GM23338 (cell line): ENCODE results near the gene BMP10. TPM values are rescaled to one million over a fixed set of nuclear protein-coding genes. Genes with fewer than 3 reads are reported as not detected.
A peak's percentile ranks its signal among the peaks of the same experiment; 100 is the strongest.

Experiments
- ATAC-seq: fragments of 200-7000 bp; cut with Tn5 transposase; 3 replicates; pipeline ENCODE4 v1.9.1; 2020
- DNase-seq: peaks from one replicate; pipeline ENCODE4 v3.0.0-alpha.2; 2015; ENCODE audit warnings: low spot score
- H2AFZ ChIP-seq: fragments of 200-600 bp; sonication (generic); 2 replicates; pipeline ENCODE4 v1.8.0; 2016; ENCODE audit warnings: antibody characterized with exemption, mild to moderate bottlenecking, moderate library complexity
- H3F3A ChIP-seq: fragments of 200-600 bp; sonication (generic); replicated peaks from 2 replicates; pipeline ENCODE4 v1.8.0; 2017; ENCODE audit warnings: antibody characterized with exemption, mixed run types, low read depth
- H3K27ac ChIP-seq: fragments of 200-600 bp; sonication (generic); 2 replicates; pipeline ENCODE4 v1.6.1; 2016; ENCODE audit warnings: low read depth
- H3K27me3 ChIP-seq: fragments of 200-600 bp; sonication (generic); 2 replicates; pipeline ENCODE4 v1.8.0; 2016; ENCODE audit warnings: mild to moderate bottlenecking, mixed run types, moderate library complexity; ENCODE audit not compliant: insufficient read depth
- H3K36me3 ChIP-seq: fragments of 200-600 bp; sonication (generic); 2 replicates; pipeline ENCODE4 v1.8.0; 2016; ENCODE audit warnings: mild to moderate bottlenecking; ENCODE audit not compliant: insufficient read depth
- H3K4me1 ChIP-seq: fragments of 200-600 bp; sonication (generic); 2 replicates; pipeline ENCODE4 v1.8.0; 2016; ENCODE audit warnings: mild to moderate bottlenecking, moderate library complexity; ENCODE audit not compliant: insufficient read depth
- H3K4me2 ChIP-seq: fragments of 200-600 bp; sonication (generic); 2 replicates; pipeline ENCODE4 v1.7.1; 2017; ENCODE audit warnings: mixed run types
- H3K4me3 ChIP-seq: fragments of 200-600 bp; sonication (generic); 2 replicates; pipeline ENCODE4 v1.6.1; 2016; ENCODE audit warnings: mixed run types
- H3K79me2 ChIP-seq: fragments of 200-600 bp; sonication (generic); replicated peaks from 2 replicates; pipeline ENCODE4 v1.8.0; 2017; ENCODE audit warnings: mild to moderate bottlenecking; ENCODE audit not compliant: insufficient read depth
- H3K9me2 ChIP-seq: fragments of 200-600 bp; sonication (generic); 2 replicates; pipeline ENCODE4 v1.8.0; 2017; ENCODE audit not compliant: insufficient read depth
- H4K20me1 ChIP-seq: fragments of 200-600 bp; sonication (generic); replicated peaks from 2 replicates; pipeline ENCODE4 v1.8.0; 2017; ENCODE audit warnings: mild to moderate bottlenecking; ENCODE audit not compliant: insufficient read depth
- H3K27ac Mint-ChIP-seq: 2 replicates; pipeline ENCODE4 v1.8.0; 2020; ENCODE audit warnings: inconsistent platforms, mild to moderate bottlenecking, moderate library complexity, mixed read lengths
- H3K27me3 Mint-ChIP-seq: 3 replicates; pipeline ENCODE4 v1.8.0; 2022; ENCODE audit warnings: low read depth, mild to moderate bottlenecking, moderate library complexity, mixed read lengths, inconsistent platforms; ENCODE audit not compliant: insufficient read depth, poor library complexity
- H3K36me3 Mint-ChIP-seq: 3 replicates; pipeline ENCODE4 v1.8.0; 2021; ENCODE audit warnings: low read depth, mild to moderate bottlenecking, inconsistent platforms, moderate library complexity, mixed read lengths
- H3K4me1 Mint-ChIP-seq: 3 replicates; pipeline ENCODE4 v1.8.0; 2020; ENCODE audit warnings: mild to moderate bottlenecking, inconsistent platforms, mixed read lengths
- H3K4me3 Mint-ChIP-seq: 3 replicates; pipeline ENCODE4 v1.8.0; 2021; ENCODE audit warnings: moderate library complexity, mild to moderate bottlenecking, inconsistent platforms, mixed read lengths
- H3K9me3 Mint-ChIP-seq: 3 replicates; pipeline ENCODE4 v1.8.0; 2020; ENCODE audit warnings: moderate library complexity, mild to moderate bottlenecking, inconsistent platforms, mixed read lengths
- CTCF ChIP-seq, 2 experiments: fragments of 200-600 bp in 1 of 2; sonication (generic) in 1 of 2; conservative IDR thresholded peaks; 2 replicates each; pipeline versions ENCODE4 v1.5.1 to v1.6.1; 2016 to 2017; ENCODE audit warnings: antibody characterized with exemption in 2 of 2, low read depth in 2 of 2, mild to moderate bottlenecking in 2 of 2, moderate library complexity in 1 of 2
- EZH2 ChIP-seq: fragments of 200-600 bp; sonication (generic); IDR thresholded peaks from one replicate; pipeline ENCODE4 v1.8.0; 2017; ENCODE audit warnings: antibody characterized with exemption, mild to moderate bottlenecking, low read depth; ENCODE audit not compliant: unreplicated experiment
- ZNF331 ChIP-seq: fragments of 250-450 bp; sonication (Bioruptor Pico); IDR thresholded peaks from 2 replicates; pipeline ENCODE4 v1.5.0; 2020; ENCODE audit warnings: low read depth, mild to moderate bottlenecking, moderate library complexity
- ZNF462 ChIP-seq: fragments of 250-450 bp; sonication (Bioruptor Pico); IDR thresholded peaks from 2 replicates; pipeline ENCODE4 v1.5.0; 2020; ENCODE audit warnings: mild to moderate bottlenecking, moderate library complexity
- polyA plus RNA-seq: library from polyadenylated mRNA; unstranded; fragments of >200 nt; fragmentation: Nextera tagmentation; extraction: Ambion mirVana; gene quantifications from 2 replicates; pipeline ENCODE4 v1.2.1, GENCODE V29; 2016
- total RNA-seq: library from RNA; depleted of rRNA; stranded (reverse); fragments of >200 nt; shearing (Covaris generic); gene quantifications from 2 replicates; pipeline ENCODE4 v1.2.3, GENCODE V29; 2014

The BMP10 gene
- total and polyA plus RNA-seq, 2 experiments from 2014 or later, result not detected

DNA sequence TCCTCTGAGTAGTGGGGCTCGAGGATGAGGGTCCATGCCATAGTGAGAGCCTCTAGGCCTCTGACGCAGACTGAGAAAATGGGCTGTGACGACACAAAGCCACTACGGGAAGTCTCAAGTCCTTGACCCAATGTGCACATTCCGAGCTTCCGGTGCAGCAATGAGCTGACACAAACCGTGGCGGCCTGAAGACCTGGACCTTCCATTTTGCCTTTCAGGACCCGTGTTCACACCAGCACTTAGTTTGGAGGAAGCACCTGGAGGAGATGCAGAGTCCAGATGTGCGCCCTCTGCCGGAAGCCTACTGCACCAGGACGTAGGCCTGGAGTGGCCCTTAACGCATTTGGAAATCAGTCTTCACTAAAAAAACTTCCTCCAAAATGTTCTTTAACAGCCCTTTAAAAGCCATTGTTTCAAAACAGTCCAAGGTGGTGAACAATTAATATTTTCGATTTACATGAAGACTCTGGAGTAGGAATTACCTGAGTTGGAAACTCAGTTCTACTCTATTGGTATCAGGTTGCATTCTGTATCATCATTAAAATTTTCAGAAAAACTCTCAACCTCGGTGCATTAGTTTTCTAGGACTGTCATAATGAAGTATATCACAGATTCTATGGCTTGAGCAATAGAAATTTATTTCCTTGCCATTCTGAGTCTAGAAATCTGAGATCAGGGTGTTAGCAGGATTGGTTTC is 33.9 kb downstream of the BMP10 start:
- H3K9me3 Mint-ChIP-seq, result peaks cover 16% of the 10 kb centered on the region
- no peak overlapping the region for H3K4me3 ChIP-seq
- H3K4me3 Mint-ChIP-seq, result no peak overlapping the region
- TF ChIP-seq ZNF462 (CRISPR knock-in tag) (peak; percentile 45; the same call in 1 of the 2 replicates), EZH2 (no peak), CTCF (conservative IDR thresholded peaks at IDR 0.05; ENCODE audit: low read depth in 2 of 2) (peak; percentile 77 to 90), ZNF331 (CRISPR knock-in tag) (no peak)
- H4K20me1 ChIP-seq, result no peaks in the 10 kb centered on the region
- H3K4me1 ChIP-seq, result no peaks in the 10 kb centered on the region
- DNase-seq, result peak; percentile 86
- no peak overlapping the region for H3K27ac ChIP-seq
- peak; percentile 98 for ATAC-seq
- peaks cover 2% of the 10 kb centered on the region for H3K27me3 Mint-ChIP-seq
- no peaks in the 10 kb centered on the region for H3F3A ChIP-seq
- H3K36me3 Mint-ChIP-seq, result peaks cover 12% of the 10 kb centered on the region; the same call in 2 of the 3 replicates
- no peak overlapping the region for H3K27ac Mint-ChIP-seq
- H3K36me3 ChIP-seq, result no peaks in the 10 kb centered on the region
- peaks cover 5% of the 10 kb centered on the region; the same call in 2 of the 3 replicates for H3K4me1 Mint-ChIP-seq
- no peaks in the 10 kb centered on the region; the same call in 1 of the 2 replicates for H3K9me2 ChIP-seq
- no peaks in the 10 kb centered on the region for H3K27me3 ChIP-seq
- H3K79me2 ChIP-seq, result no peaks in the 10 kb centered on the region
- peak overlapping the region; percentile 92 for H2AFZ ChIP-seq
- no peak overlapping the region for H3K4me2 ChIP-seq
